Measurements from ENCODE around the gene SUGCT.

GRCh38 chr7:40859076-40859475, 724.3 kb downstream of the SUGCT start:
- TF ChIP-seq CTCF (IDR thresholded peaks at IDR 0.05), result no peak
- TF ChIP-seq POLR2A (IDR thresholded peaks at IDR 0.05), result no peak
